Psoas muscle (tissue), 8 donors: ENCODE data around the gene CASZ1. TPM values are rescaled to one million over a fixed set of nuclear protein-coding genes. Genes with fewer than 3 reads are reported as not detected.
A peak's percentile ranks its signal among the peaks of the same experiment; 100 is the strongest.

Experiments used
- ATAC-seq, 4 donors: fragments of 200-7000 bp; cut with Tn5 transposase; one replicate each; pipeline ENCODE4 v1.9.1; 2020; ENCODE audit warnings: moderate library complexity in 3 of 4, mild to moderate bottlenecking in 2 of 4
- DNase-seq, 2 donors: peaks; one replicate each; pipeline ENCODE4 v3.0.0-alpha.2; 2020
- H3K27ac ChIP-seq: fragments of 200-600 bp; one replicate; pipeline ENCODE4 v1.8.0; 2022
- H3K27me3 ChIP-seq, 3 donors: fragments of 200-600 bp in 1 of 3; one replicate each; pipeline versions ENCODE4 v1.6.1 to v1.8.0; 2013 to 2022; ENCODE audit warnings: low read length in 2 of 3, mild to moderate bottlenecking in 2 of 3, moderate library complexity in 1 of 3; ENCODE audit not compliant: insufficient read depth in 3 of 3
- H3K36me3 ChIP-seq, 2 donors: fragments of 200-600 bp in 1 of 2; one replicate each; pipeline versions ENCODE4 v1.6.1 to v1.8.0; 2013 to 2022; ENCODE audit warnings: low read depth in 1 of 2, mild to moderate bottlenecking in 1 of 2, moderate library complexity in 1 of 2; ENCODE audit not compliant: insufficient read depth in 1 of 2
- H3K4me1 ChIP-seq: fragments of 200-600 bp; one replicate; pipeline ENCODE4 v1.8.0; 2022
- H3K4me3 ChIP-seq: fragments of 200-600 bp; one replicate; pipeline ENCODE4 v1.8.0; 2022; ENCODE audit warnings: mild to moderate bottlenecking
- H3K9me3 ChIP-seq: fragments of 200-600 bp; one replicate; pipeline ENCODE4 v1.8.0; 2022
- CTCF ChIP-seq: fragments of 200-600 bp; IDR thresholded peaks from one replicate; pipeline ENCODE4 v1.8.0; 2022; ENCODE audit warnings: antibody characterized with exemption
- WGBS, 3 donors: extraction: QIAGEN DNeasy Blood & Tissue Kit; methylation state at CpG; one replicate each; pipeline versions ENCODE4 v1.1.6 to v1.1.7; 2013; 5-methylcytosine and 5-hydroxymethylcytosine counted together
- intact Hi-C, 2 donors: fragments of 100-400 bp; cut with DNase I; formaldehyde crosslinking; loops; one replicate each; pipeline versions ENCODE4 v1.11.0 to v1.14.2; 2022
- polyA plus RNA-seq, 3 donors: library from polyadenylated mRNA; stranded (reverse); fragments of 200-250 nt; gene quantifications; one replicate each; pipeline ENCODE4 v1.2.3, GENCODE V29; 2013
- total RNA-seq, 4 donors: library from RNA; stranded (reverse); fragmentation: NEBNext Ultra II Directional in 2 of 4; extraction: Animal tissue kit (Norgen Biotek cat#: 25700) in 2 of 4; gene quantifications; one replicate each; pipeline versions ENCODE4 v1.2.1 to v1.2.4, GENCODE V29; 2021 to 2023
- donor health status: healthy with polysubstance abuse.
- donor health status: DM: no; HTN: no; CAD: no; lungs with moderate emphysema.
- donor health status: Bipolar disorder and iron deficiency.
- donor health status: healthy.
- donor health status: DM: yes; HTN: yes; CAD: no.
- donor health status: DM: no; HTN: no; CAD: no.
- donor health status: DM: no; HTN: no; CAD: no.
- donor health status: DM: yes; HTN: yes; CAD: no.

The CASZ1 gene
- total and polyA plus RNA-seq, 7 donors: 2.6 to 83.3 (median 53.1) TPM

- Histone ChIP-seq H3K9me3 (no peaks in the 10 kb centered on the region), H3K27ac (no peak overlapping the region), H3K4me3 (no peak overlapping the region), H3K27me3 (no peaks in the 10 kb centered on the region), H3K4me1 (no peaks in the 10 kb centered on the region), H3K36me3 (no peaks in the 10 kb centered on the region)
- intact Hi-C loops: no loop called here
- DNase-seq (no peak), ATAC-seq (no peak)
- WGBS, 3 donors: 81 to 94% (median 88%) methylated on average over 10 to 13 of the region's 13 CpGs
- TF ChIP-seq CTCF: no peak
Observed at GRCh38 chr1:10819198-10819901, 22.9 kb upstream of the CASZ1 start.

- no peaks in the 10 kb centered on the region for H3K27me3 ChIP-seq
- 73 to 84% (median 80%) methylated on average over 16 to 17 of the region's 17 CpGs for WGBS, 3 donors
- no peak overlapping the region for H3K4me3 ChIP-seq
- no peaks in the 10 kb centered on the region for H3K36me3 ChIP-seq
- no peak for DNase-seq
- ATAC-seq: peak in 1 of 4 donors; percentile 21
- no peak overlapping the region for H3K27ac ChIP-seq
- no peak for TF ChIP-seq CTCF
- intact Hi-C loops: no loop called here
- H3K4me1 ChIP-seq: no peaks in the 10 kb centered on the region
- no peaks in the 10 kb centered on the region for H3K9me3 ChIP-seq
Observed at GRCh38 chr1:10818262-10819197, 22.1 kb upstream of the CASZ1 start.

DNA sequence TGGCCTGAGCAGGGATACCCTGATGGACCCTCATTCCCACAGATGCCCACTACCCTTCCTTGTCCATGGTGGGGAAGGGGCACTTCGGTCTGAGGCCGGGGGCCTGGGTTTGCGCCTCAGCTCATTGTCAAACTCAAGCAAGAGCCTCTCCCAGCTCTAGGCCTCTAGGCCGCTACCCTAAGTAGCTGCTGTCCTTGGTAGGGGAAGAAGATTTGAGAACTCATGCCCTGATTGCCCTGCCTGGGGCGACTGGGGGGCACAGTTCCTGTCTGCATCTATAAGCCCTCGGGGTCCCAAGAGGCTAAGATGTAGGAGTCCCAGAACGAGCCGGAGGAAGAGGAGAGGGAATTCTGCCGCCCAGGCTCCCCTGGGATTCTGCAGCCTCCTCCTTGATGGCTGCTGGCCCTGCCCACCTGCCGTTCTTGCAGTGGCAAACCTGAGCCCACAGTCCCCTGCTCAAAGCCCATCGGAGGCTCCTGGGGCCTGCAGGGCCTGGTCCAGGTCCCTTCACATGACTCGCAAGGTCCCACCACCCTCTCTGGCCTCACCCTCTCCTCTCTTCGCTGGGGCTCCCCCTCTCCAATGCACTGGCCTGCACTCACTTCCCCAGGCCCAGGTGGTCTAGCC, 20.4 kb upstream of the CASZ1 start:
- Histone ChIP-seq H3K9me3 (no peaks in the 10 kb centered on the region), H3K4me3 (no peak overlapping the region), H3K27me3 (no peaks in the 10 kb centered on the region), H3K4me1 (no peaks in the 10 kb centered on the region), H3K36me3 (no peaks in the 10 kb centered on the region), H3K27ac (no peak overlapping the region)
- intact Hi-C loops: no loop called here
- WGBS, 3 donors: 88 to 93% (median 88%) methylated on average over 13 of the region's 13 CpGs
- no peak for TF ChIP-seq CTCF
- ATAC-seq (no peak), DNase-seq (peak in 1 of 2 donors; percentile 29)

- intact Hi-C loops: no loop called here
Observed at GRCh38 chr1:10816233-10816632, 19.8 kb upstream of the CASZ1 start.

More at GRCh38 chr1:10816233-10816632, 19.8 kb upstream of the CASZ1 start:
- TF ChIP-seq CTCF: no peak
- Histone ChIP-seq H3K27me3 (no peaks in the 10 kb centered on the region), H3K36me3 (no peaks in the 10 kb centered on the region), H3K9me3 (no peaks in the 10 kb centered on the region), H3K4me3 (no peak overlapping the region), H3K4me1 (no peaks in the 10 kb centered on the region), H3K27ac (no peak overlapping the region)
- 91 to 94% (median 94%) methylated on average over 7 of the region's 7 CpGs for WGBS, 3 donors
- ATAC-seq (no peak), DNase-seq (no peak)
